Measurements from ENCODE around the gene TLE7.
A peak's percentile ranks its signal among the peaks of the same experiment; 100 is the strongest.

Gene TLE7

GRCh38 chr16:71443714-71444113 lies 1.9 kb upstream of the TLE7 start:
- no peak for DNase-seq

DNA sequence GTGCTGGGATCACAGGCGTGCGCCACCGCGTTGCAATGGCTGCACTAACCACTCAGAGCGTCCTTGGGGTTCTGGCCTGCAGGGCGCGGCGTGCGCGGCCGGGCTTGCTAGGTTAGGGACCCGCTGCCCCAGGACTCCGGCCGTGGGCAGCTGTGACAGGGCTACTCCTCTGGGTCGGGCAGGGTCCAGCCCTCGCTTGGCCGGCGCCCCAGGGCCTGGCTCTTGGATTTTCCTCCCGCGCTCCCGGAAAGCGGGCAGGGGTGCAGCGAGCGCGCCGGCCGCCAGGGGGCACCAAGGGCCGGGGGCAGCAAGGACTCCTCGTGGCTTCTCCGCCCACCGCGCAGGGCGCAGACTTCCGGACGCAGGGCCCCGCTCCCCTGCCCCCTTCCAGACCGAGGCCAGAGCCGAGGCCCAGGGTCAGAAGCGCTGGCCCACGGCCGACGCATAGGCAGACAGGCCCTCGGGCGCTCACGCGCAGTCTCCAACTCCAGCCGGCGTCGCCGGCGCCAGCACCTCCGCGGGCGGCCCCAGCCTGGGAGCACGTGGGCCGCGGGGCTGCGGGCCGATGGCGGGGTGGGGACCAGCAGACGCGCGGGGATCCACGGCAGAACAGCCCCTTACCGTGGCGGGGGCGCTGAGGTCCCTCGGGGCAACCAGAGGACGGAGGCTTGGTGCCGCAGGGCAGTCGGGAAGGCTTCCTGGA lies 355 bp downstream of the TLE7 start:
- no peak for DNase-seq

GRCh38 chr16:71440669-71441347 lies 1.0 kb downstream of the TLE7 start:
- no peak for DNase-seq

- no peak for DNase-seq
Observed at GRCh38 chr16:71439523-71439922, 2.3 kb downstream of the TLE7 start.

GRCh38 chr16:71436473-71436872 lies 5.4 kb downstream of the TLE7 start:
- DNase-seq: no peak

DNA sequence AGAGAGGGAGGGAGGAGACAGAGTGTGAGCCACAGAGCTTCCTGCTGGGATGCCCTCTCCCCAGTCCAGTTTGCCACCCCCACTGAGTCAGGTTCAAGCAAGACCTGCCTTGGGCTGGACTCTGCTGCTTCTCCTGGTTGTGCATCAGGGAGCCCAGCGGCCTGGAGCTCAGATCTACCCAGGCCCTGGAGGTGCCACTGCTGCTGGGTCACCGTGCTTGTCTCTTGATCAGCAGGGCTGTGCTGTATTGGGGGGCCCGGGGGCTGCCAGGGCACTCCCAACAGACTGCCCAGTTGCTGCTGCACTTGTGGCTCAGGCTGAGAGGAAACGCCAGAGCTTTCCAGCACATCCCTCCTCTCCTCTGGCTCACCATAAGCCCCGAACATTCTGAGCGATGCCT lies 8.9 kb downstream of the TLE7 start:
- DNase-seq: no peak

DNA sequence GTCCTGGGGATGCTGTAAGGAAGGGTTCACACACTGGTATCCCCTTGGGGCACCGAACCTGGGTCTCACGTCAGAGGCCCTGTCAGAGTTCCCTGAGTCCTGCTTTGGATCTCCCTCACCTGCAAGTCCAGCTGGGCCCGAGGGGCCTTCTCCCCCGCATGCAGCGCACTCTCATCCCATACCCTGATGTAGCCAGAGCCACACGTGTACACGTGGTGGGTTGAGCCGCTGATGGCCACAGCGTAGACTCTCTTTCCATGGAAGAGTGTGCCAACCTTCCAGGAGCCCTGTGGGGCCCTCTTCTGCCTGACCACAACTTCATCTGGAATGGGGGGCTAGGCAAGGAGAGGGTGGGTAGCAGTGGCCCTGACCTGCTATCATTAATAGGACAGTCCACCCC lies 9.9 kb downstream of the TLE7 start:
- no peak for DNase-seq

DNA sequence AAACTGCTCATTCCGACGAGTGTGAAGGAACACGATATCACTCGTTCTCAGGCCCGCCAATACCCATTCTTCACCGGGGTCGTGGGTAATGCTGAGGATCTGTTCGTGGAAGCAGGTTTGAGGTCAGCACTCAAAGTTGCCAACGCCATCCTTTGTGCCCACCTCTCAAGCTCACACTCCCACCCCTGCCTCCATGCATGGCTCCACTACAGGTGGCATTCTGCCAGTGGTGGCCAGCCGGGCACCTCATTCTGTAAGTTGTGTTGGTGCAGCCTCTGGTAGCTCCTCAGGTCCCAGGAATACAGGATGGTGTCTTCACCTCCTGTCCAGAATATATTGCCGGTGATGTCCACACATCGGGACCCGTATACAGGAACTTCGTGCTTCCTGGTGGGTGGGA lies 10.7 kb downstream of the TLE7 start:
- no peak for DNase-seq

- DNase-seq: no peak
Observed at GRCh38 chr16:71430744-71431143, 11.1 kb downstream of the TLE7 start.

DNA sequence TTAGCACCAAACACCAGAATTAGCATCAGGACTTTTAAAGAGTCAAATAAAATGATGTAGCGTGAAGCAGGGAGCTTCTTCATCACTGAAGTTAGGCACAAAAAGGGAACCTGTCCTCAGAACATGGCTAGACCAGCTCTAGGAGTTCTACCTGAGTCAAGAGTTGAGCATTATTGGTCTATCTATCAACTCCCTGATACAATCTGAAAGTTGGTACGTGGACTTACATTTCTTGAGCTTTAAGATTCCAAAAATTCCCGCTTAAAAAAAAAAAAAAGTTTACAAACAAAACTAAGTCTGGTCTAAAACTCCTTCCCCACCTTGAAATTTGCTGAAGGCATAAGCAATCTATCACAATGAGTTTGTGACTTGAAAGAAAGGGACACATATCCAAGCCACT lies 12.3 kb downstream of the TLE7 start:
- no peak for DNase-seq

GRCh38 chr16:71428883-71429282 lies 13.0 kb downstream of the TLE7 start:
- no peak for DNase-seq

- DNase-seq: no peak
Observed at GRCh38 chr16:71428385-71428784, 13.5 kb downstream of the TLE7 start.

- no peak for DNase-seq
Observed at GRCh38 chr16:71426880-71427615, 14.8 kb downstream of the TLE7 start.

DNA sequence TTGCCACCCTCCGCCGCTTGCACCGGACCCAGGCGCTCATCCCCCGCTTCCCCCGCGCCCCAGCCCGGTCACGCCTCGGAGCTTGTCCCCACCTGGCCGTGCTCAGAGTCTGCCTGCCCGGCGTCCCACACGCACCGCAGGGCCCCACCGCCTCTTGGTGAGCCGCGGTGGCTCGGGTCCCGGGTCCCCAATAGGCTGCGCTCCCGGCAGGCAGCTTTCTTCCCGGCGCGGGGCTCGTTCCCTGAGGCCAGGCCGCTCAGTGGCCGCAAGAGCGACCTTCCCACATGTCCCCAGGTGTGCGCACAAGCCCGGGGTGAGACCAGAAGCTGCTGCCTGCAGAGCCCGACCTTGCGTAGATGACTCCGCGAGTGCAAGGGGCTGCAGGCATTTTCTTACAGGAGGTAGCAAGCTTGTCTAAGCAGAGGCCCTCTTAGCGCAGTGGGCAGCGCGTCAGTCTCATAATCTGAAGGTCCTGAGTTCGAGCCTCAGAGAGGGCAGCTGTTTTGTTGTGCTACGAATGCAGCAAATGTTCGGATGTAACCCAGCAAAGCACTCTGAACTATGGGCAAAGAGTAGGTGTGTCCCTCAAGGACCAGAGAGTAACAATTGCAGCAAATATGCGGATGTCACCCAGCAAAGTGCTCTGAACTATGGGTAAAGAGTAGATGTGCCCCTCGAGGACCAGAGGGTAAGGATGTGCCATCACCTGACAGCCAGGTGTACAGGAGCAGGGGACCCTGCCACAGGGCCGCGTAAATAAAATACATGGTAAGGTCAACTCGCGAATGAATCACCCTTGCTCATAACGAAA lies 15.6 kb downstream of the TLE7 start:
- DNase-seq: no peak

GRCh38 chr16:71425746-71426068 lies 16.1 kb downstream of the TLE7 start:
- DNase-seq: no peak

DNA sequence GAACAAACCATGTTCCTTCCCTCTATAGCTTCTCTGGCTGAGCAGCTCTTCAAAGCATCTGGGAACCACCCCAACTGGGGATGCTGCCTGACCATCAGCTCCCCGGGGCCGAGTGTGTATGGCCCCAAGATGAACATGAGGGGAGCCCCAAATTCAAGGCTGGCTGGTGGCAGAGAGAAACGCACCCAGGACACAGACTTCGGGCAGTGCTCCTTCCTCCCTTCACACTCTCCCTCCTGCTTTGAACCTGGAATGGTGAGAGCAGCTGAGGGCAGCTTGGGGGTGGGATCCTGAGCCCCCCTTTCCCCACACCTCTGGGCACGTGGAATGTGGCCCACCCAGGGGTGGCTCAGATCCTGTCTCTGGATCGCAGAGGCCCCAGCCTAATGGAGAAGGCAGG lies 17.2 kb downstream of the TLE7 start:
- DNase-seq: no peak

GRCh38 chr16:71423865-71424264 lies 18.0 kb downstream of the TLE7 start:
- no peak for DNase-seq

DNA sequence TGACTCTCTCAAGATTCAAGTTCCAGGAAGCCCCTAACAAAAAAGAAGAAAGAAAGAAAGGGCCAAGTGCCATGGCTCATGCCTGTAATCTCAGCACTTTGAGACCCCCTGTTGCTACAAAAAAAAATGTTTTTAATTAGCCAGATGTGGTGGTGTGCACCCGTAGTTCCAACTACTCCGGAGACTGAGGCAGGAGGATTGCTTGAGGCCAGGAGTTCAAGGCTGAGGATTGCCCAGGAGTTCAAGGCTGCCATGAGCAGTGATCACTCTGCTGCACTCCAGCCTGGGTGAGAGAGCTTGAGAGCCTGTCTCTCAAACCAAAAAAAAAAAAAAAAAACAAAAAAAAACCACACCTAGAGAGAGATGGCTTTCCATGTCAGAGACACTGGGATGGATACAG lies 18.8 kb downstream of the TLE7 start:
- no peak for DNase-seq

GRCh38 chr16:71421911-71422310 lies 19.9 kb downstream of the TLE7 start:
- DNase-seq: no peak

GRCh38 chr16:71414038-71414437 lies 27.8 kb downstream of the TLE7 start:
- DNase-seq: no peak

- DNase-seq: no peak
Observed at GRCh38 chr16:71413341-71413740, 28.5 kb downstream of the TLE7 start.

DNA sequence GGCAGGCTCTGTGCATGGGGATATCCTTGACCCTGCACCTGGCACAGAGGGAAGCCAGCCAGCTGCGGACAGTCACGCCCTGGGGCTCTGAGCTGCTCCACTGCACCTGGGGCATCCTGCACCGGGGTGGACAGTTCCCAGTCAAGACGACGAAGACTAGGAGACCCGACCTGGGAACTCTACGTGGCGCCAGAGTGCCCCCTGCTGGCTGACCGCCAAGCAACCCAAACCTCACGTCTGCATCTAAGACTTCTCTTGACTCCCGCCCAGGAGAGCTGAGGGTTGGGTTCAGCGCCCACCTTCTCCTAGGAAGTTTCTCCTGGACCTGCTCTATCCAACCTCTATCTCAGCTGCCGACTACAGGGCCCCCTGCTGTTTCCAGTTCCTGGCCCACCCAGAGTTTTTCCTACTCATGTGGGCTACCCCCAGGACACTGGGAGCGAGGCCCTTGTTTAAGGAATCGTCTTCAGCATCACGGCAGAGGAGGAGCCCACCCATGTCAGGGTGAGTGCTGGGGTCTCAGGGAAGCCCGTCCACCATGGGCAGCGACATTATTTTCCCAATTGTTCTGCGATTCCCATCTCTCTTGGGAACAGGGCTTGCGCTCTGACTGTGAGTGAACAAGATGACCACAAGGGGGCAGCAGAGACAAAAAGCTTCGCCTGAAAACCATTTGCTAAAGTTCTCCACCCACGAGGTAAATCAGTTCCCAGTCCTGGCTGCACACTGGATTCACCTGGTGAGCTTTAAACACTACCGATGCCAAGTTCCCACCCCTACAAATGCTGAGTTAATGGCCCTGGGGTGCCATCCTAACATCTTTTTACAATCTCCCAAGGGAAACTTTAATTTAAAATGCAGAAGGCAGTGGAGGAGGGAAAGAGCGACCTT lies 29.3 kb downstream of the TLE7 start:
- DNase-seq: peak; percentile 70
